Stomach (tissue), 9 donors: ENCODE measurements around the gene COLEC12. TPM values are rescaled to one million over a fixed set of nuclear protein-coding genes. Genes with fewer than 3 reads are reported as not detected.

ENCODE experiments used
- DNase-seq, 2 donors: peaks; one replicate each; pipeline versions ENCODE4 v3.0.0 to v3.0.0-alpha.2; 2013 to 2019
- H3K27ac ChIP-seq, 5 donors: fragments of 200-600 bp in 4 of 5; sonication (generic) in 4 of 5; one replicate each; pipeline ENCODE4 v1.5.1; 2013 to 2019; ENCODE audit warnings: mild to moderate bottlenecking in 1 of 5, moderate library complexity in 1 of 5
- H3K27me3 ChIP-seq, 3 donors: fragments of 200-600 bp; sonication (generic); one replicate each; pipeline ENCODE4 v1.5.1; 2017 to 2019; ENCODE audit warnings: mixed run types in 1 of 3
- H3K36me3 ChIP-seq, 4 donors: fragments of 200-600 bp; sonication (generic); 1 replicate in 3 of 4; 2 replicates in 1 of 4; pipeline ENCODE4 v1.5.1; 2016 to 2019
- H3K4me1 ChIP-seq, 4 donors: fragments of 200-600 bp; sonication (generic); one replicate each; pipeline ENCODE4 v1.5.1; 2016 to 2019
- H3K4me3 ChIP-seq, 4 donors: fragments of 200-600 bp; sonication (generic) in 3 of 4; one replicate each; pipeline ENCODE4 v1.5.1; 2016 to 2019; ENCODE audit warnings: mild to moderate bottlenecking in 1 of 4
- H3K9me3 ChIP-seq, 4 donors: fragments of 200-600 bp; sonication (generic); one replicate each; pipeline ENCODE4 v1.5.1; 2016 to 2019
- CTCF ChIP-seq, 7 experiments: fragments of 450-650 bp in 4 of 7; fragments of 200-600 bp in 3 of 7; sonication (generic) in 3 of 7; IDR thresholded peaks; one replicate each; pipeline ENCODE4 v1.5.1; 2016 to 2019; ENCODE audit warnings: antibody characterized with exemption in 7 of 7, control low read depth in 2 of 7, mild to moderate bottlenecking in 1 of 7
- EP300 ChIP-seq: sonication (generic); formaldehyde crosslinking; IDR thresholded peaks from one replicate; pipeline ENCODE4 v1.6.1; 2017; ENCODE audit warnings: antibody characterized with exemption
- POLR2A ChIP-seq, 4 donors: fragments of 450-650 bp; IDR thresholded peaks; one replicate each; pipeline ENCODE4 v1.6.1; 2016; ENCODE audit warnings: antibody characterized with exemption in 4 of 4, control low read depth in 2 of 4, mild to moderate bottlenecking in 1 of 4, moderate library complexity in 1 of 4
- POLR2AphosphoS5 ChIP-seq, 3 donors: sonication (generic); formaldehyde crosslinking; IDR thresholded peaks; one replicate each; pipeline ENCODE4 v1.6.1; 2016; ENCODE audit warnings: antibody characterized with exemption in 3 of 3
- WGBS, 5 donors: extraction: QIAGEN DNeasy Blood & Tissue Kit in 3 of 5; methylation state at CpG; one replicate each; pipeline versions ENCODE4 v1.1.5 to v1.1.7; 2013 to 2018; 5-methylcytosine and 5-hydroxymethylcytosine counted together
- intact Hi-C: fragments of 100-400 bp; cut with DNase I; formaldehyde crosslinking; loops from one replicate; pipeline ENCODE4 v1.15.1; 2023; ENCODE audit warnings: low total_unique reads
- polyA plus RNA-seq, 3 donors: library from polyadenylated mRNA; stranded (reverse); fragments of 200-250 nt; gene quantifications; one replicate each; pipeline ENCODE4 v1.2.3, GENCODE V29; 2013
- total RNA-seq, 5 donors: library from RNA; depleted of rRNA; stranded (reverse); fragments of >200 nt; gene quantifications; one replicate each; pipeline versions ENCODE4 v1.1.0 to v1.2.3, GENCODE V29; 2014 to 2016
- donor health status: healthy with polysubstance abuse.
- donor health status: Bipolar disorder and iron deficiency.
- donor health status: healthy.

Gene COLEC12
- total and polyA plus RNA-seq, 8 donors, result 1.7 to 37.5 (median 5.6) TPM

GRCh38 chr18:421247-422155, 79.0 kb downstream of the COLEC12 start:
- intact Hi-C loops, result no loop called here
- no peaks in the 10 kb centered on the region for H3K9me3 ChIP-seq
- TF ChIP-seq POLR2AphosphoS5 (IDR thresholded peaks at IDR 0.05) (no peak), POLR2A (IDR thresholded peaks at IDR 0.05) (no peak), CTCF (IDR thresholded peaks at IDR 0.05) (no peak), EP300 (no peak)
- no peaks in the 10 kb centered on the region for H3K36me3 ChIP-seq
- H3K27ac ChIP-seq, result no peak overlapping the region
- peaks cover 0 to 4% (median 0%) of the 10 kb centered on the region in 4 donors for H3K4me1 ChIP-seq
- H3K27me3 ChIP-seq, result no peaks in the 10 kb centered on the region
- no peak for DNase-seq
- H3K4me3 ChIP-seq, result no peak overlapping the region
- WGBS, 5 donors, result 32 to 44% (median 38%) methylated on average over 6 of the region's 6 CpGs

- no peaks in the 10 kb centered on the region for H3K27me3 ChIP-seq
- no peak overlapping the region for H3K27ac ChIP-seq
- no peaks in the 10 kb centered on the region for H3K9me3 ChIP-seq
- TF ChIP-seq CTCF (IDR thresholded peaks at IDR 0.05) (no peak), POLR2AphosphoS5 (IDR thresholded peaks at IDR 0.05) (no peak), POLR2A (IDR thresholded peaks at IDR 0.05) (no peak), EP300 (no peak)
- H3K4me3 ChIP-seq, result no peak overlapping the region
- 57 to 75% (median 68%) methylated on average over 3 of the region's 3 CpGs for WGBS, 5 donors
- H3K36me3 ChIP-seq, result no peaks in the 10 kb centered on the region
- peaks cover 0 to 4% (median 0%) of the 10 kb centered on the region in 4 donors for H3K4me1 ChIP-seq
- intact Hi-C loops, result no loop called here
- no peak for DNase-seq
Measured at GRCh38 chr18:420661-421246, 79.7 kb downstream of the COLEC12 start.

- no peak overlapping the region for H3K4me3 ChIP-seq
- no peaks in the 10 kb centered on the region for H3K27me3 ChIP-seq
- no peak for TF ChIP-seq POLR2A (IDR thresholded peaks at IDR 0.05)
- no peak for TF ChIP-seq CTCF (IDR thresholded peaks at IDR 0.05)
- TF ChIP-seq EP300, result no peak
- no peak for TF ChIP-seq POLR2AphosphoS5 (IDR thresholded peaks at IDR 0.05)
- intact Hi-C loops, result no loop called here
- H3K36me3 ChIP-seq, result no peaks in the 10 kb centered on the region
- no peaks in the 10 kb centered on the region for H3K9me3 ChIP-seq
- H3K27ac ChIP-seq, result no peak overlapping the region
- whole genome bisulfite sequencing, 5 donors, result 78 to 91% (median 82%) methylated on average over 5 of the region's 5 CpGs
- peaks cover 0 to 4% (median 0%) of the 10 kb centered on the region in 4 donors for H3K4me1 ChIP-seq
- no peak for DNase-seq
Measured at GRCh38 chr18:419541-420175, 80.8 kb downstream of the COLEC12 start.

GRCh38 chr18:417495-417894, 83.0 kb downstream of the COLEC12 start:
- intact Hi-C loops, result no loop called here
- 76 to 90% (median 84%) methylated on average over 5 of the region's 5 CpGs for WGBS, 5 donors

More at GRCh38 chr18:417495-417894, 83.0 kb downstream of the COLEC12 start:
- TF ChIP-seq POLR2A (IDR thresholded peaks at IDR 0.05) (no peak), POLR2AphosphoS5 (IDR thresholded peaks at IDR 0.05) (no peak), EP300 (no peak), CTCF (IDR thresholded peaks at IDR 0.05) (no peak)
- no peaks in the 10 kb centered on the region for H3K27me3 ChIP-seq
- peaks cover 0 to 4% (median 0%) of the 10 kb centered on the region in 4 donors for H3K4me1 ChIP-seq
- no peak overlapping the region for H3K4me3 ChIP-seq
- H3K36me3 ChIP-seq, result no peaks in the 10 kb centered on the region
- DNase-seq, result peak in 1 of 2 donors; percentile 52
- H3K27ac ChIP-seq, result no peak overlapping the region
- no peaks in the 10 kb centered on the region for H3K9me3 ChIP-seq
